CMK (cell line): Measurements from ENCODE around the gene FAM222B.
A peak's percentile ranks its signal among the peaks of the same experiment; 100 is the strongest.
"Not testable (repeated sequence)": the region's sequence is repeated elsewhere in the genome, so short reads cannot be mapped to it uniquely, and the experiment has no call there.

Source experiments
- DNase-seq: peaks from one replicate; pipeline ENCODE4 v3.0.0-alpha.2; 2010; ENCODE audit warnings: low read depth

FAM222B gene

GRCh38 chr17:28841901-28842281, 699 bp downstream of the FAM222B start:
- no peak for DNase-seq

GRCh38 chr17:28839221-28839620, 3.4 kb downstream of the FAM222B start:
- no peak for DNase-seq

GRCh38 chr17:28836541-28836940, 6.0 kb downstream of the FAM222B start:
- not testable (repeated sequence) for DNase-seq

DNA sequence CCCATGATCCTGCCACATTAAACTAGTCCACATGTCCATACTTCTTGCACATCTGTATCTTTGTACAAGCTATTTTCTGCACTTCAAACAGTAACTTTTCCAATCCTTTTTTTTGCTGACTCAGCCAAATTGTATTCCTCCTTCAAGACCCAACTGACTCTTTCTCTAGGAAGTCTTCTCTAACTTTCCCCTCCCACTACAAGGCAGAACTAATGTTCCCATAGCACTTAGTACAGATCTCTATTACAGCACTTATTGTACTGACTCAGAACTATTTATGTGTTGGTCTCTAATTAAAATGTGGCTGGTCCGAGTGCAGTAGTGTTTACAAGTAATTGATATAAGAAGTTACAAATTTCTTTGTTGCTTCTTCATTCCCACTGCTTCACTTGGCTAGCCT, 8.2 kb downstream of the FAM222B start:
- no peak for DNase-seq

DNA sequence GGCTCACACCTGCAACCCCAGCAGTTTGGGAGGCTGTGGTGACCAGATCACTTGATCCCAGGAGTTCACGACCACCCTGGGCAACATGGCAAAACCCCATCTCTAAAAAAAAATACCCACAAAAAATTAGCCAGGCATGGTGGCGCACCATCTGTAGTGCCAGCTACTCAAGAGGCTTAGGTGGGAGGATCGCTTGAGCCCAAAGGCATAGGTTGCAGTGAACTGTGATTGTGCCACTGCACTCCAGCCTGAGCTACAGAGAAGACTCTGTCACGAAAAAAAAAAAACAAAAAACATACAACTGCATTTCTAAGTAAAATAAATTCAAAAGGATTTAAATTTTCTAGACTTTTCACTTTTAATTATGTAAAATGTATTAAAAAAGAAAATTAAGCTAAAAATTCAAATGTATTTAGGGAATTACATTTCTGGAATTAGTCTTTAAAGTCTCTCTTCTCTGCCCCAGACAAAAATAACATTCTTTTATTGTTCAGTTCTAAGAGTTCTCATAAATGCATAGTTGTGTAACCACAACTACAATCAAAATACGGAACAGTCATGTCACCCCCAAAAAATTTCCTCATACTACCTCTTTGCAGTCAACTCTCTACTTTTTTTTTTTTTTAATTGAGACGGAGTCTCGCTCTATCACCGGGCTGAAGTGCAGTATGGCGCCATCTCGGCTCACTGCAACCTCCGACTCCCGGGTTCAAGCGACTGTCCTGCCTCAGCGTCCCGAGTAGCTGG, 14.1 kb downstream of the FAM222B start:
- DNase-seq = no peak

GRCh38 chr17:28827672-28828071, 14.9 kb downstream of the FAM222B start:
- no peak for DNase-seq

DNA sequence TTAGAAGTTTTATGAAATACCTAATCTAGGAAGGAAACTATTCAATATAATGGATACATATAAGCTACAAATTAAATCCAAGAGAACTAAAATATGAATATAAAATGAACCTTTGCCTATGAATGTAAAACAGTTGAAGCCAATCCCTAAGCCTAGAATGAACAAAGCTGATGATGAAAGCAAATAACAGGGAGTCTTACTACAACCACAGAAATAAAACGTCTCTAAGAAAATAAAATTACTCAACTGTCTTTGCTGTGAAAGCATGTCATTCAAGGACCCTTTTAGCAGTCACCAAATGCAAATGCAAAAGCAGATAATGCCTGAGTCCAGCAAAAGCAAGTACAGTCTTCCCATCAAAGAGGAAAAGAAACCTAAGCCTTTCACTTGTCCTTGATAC, 23.0 kb downstream of the FAM222B start:
- no peak for DNase-seq

DNA sequence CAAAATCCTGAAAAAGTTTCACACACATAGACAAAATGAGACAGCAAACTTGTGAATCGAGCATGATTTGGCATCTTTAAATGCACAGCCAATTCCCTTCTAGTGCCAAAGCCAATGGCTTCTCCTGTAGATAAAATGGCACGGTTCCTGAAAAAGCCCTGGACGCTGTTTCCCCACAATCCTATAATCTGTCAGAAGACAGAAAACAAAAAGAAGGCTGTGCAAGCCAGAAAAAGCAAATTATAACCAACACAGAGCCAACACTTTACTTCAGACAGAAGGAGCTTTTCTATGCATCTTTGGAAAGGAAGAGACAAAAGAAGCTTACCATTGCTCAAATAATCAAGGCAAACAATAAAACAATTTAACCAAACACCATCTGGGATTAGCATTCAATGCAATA, 23.8 kb downstream of the FAM222B start:
- DNase-seq = no peak

DNA sequence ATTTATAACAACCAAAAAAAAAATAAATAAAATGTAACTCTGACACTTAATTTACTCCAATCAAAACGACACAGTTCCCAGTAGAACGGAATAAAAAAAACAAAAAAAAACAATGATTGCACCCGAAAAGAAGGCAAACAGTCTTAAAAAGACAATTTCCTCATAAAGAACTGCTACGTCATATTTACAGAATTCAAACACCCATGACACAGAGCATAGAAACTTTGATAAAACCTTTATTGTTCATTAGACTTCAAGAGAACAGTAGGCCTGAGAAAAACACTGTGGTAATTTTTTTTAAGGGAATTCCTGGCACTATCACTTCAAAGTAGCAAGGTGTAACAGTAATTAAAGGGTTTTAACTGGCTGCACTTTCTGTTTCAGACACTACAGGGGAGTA, 26.1 kb downstream of the FAM222B start:
- DNase-seq = no peak

DNA sequence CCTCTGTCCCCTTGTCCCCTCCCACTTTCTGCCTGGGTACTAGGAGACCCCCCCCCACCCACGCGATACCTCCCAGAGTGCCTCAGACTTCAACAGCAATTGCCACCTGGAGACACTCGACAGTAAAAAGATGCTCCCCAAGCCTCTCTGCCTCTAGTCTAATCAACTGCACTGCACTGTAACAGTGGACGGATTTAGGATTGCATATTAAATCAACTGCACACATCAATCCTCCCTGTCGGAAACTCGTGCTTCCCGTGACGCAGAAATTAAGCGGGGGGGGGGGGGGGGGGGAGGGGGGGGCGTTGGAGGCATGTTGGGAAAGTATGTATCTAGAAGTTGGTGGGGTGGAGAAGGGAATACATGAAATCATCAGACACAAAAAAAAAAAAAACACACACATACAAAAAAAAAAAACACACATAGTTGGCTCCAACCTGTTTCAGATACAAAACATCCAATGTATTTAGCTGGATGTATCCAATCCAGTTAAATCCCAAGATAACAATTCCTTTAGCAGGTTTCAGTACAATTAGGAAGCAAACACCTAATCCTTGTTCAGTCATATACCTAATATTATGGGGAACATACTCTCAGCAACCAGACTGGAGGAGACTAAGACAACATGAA, 29.7 kb downstream of the FAM222B start:
- no peak for DNase-seq

GRCh38 chr17:28812091-28812747, 30.4 kb downstream of the FAM222B start:
- DNase-seq = peak; percentile 88

DNA sequence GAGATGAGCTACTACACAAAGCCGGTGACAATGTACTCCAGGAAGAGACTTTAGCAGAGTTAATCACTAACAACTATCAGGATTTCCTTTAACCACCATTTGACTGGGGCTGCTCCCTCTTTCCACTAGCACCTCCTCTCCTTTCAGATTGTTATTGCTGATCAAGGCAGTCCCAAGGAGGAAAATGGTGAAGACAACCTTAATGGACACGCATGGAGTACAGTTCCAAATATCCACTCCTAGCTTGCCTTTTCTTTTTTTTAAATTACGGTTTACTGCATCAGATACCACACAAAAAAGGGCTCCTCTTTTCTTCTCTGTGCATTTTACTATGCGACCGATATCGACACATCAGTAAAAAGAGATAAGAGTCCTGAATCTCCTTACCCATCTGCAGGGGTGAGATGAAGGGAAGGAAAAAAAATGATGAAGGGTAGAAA, 30.9 kb downstream of the FAM222B start:
- peak; percentile 18 for DNase-seq

DNA sequence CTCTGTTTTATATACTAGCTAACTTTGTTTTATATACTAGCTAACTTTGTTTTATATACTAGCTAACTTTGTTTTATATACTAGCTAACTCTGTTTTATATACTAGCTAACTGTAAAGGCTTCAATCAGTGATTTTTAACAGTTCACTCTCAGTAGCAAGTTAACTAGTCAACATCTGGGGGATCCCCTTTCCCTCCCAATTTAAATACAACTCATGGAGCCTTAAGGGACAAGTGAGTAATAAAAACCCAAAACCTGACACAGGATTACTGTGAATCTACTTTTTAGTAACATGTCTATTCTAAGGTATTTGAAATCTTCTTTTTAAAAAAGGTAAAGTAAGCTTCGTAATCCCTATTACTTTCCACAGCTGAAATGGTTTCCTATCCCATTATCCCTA, 32.2 kb downstream of the FAM222B start:
- no peak for DNase-seq

DNA sequence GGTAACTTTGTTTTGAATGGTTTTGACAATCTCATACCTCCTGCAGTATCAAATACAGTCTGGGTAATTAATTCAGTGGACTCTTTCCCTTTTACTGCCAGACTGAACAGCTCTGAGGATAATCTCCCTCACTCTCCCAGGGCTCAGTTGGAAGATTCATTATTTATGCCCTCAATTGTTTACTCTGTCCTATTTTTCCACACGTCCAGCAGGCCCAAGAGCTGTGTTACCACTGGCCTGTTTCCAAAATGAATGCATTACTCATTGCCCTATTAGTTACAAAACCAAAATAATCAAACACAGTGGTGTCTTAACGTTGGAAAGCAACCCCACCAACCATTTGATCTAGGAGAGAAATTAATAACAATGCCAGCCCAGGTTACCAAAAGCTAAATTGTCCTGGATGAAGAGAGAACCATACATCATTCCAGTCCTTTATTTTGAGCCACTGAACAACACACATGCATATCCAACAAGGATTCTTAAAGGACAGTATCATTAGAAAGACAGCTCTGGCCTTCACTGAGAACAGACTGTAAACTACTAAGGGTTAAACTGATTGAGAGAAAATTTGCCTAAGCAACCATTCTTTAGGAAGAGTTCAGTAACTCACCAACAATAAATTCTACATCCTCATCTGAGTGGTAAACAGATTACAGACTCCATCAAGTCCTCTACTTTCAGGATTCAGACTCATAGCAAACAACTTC, 34.5 kb downstream of the FAM222B start:
- no peak for DNase-seq

DNA sequence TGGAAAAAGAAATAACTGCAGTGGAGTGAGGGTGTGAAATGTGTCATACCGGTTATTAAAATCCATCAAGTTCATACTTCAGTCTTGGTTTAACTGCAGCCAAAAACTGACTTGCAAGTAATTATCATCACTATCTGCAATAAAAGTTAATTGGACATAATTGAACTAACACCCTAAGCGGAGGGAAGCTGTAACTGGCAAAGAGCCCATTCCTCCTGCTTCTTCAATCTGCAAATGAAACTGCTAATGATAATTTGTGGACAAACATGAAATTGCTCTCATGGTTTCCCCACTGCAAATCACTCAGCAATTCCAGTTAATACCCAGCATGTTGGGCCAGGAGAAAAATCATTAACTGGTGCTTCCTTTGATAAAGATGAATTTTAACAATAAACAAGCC, 46.5 kb downstream of the FAM222B start:
- no peak for DNase-seq

DNA sequence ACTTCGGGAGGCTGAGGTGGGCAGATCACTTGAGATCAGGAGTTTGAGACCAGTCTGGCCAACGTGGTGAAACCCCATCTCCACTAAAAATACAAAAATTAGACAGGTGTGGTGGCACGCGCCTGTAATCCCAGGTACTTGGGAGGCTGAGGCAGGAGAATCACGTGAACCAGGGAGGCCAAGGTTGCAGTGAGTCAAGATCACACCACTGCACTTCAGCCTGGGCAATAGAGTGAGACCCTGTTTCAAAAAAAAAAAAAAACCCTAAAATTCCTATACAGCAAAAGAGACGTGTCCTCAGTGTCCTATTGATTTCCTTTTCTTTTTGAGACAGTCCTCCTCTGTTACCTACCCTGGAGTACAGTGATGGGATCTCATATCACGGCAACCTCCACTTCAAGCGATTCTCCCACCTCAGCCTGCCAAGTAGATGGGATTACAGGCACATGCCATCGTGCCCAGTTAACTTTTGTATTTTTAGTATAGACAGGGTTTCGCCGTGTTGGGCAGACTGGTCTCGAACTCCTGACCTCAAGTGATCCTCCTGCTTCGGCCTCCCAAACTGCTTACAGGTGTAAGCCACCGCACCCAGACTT, 47.6 kb downstream of the FAM222B start:
- not testable (repeated sequence) for DNase-seq

DNA sequence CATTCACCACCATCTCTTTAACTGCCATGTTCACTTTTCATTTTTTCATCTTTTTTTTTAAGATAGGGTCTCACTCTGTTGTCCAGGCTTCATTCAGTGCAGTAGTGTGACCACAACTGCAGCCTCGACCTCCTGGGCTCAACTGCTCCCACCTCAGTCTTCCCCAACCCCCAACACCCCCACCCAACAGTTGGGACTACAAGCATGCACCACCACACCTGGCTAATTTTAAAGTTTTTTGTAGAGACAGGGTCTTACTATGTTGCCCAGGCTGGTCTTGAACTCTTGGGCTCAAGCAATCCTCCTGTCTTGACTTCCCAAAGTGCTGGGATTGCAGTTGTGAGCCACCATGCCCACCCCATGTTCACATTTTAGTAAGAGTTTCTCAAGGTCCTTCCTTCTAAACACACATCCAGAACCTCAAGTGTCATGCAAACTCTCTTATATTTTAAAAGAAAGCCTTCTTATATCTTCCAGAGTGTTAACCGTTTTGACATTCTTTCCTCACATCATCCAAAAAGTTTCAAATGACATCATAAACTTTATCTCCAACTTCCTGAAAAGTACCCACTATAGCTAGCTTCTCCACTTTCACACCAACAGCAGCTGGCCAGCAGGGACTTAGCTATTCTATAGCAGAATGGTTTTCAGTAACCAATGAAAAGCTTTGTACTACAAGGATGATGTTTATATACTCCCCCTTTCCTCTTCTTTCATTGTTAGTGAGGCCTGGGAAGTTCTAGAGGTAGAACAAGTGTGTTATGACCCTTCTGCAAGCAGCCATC, 49.5 kb downstream of the FAM222B start:
- DNase-seq = no peak

- no peak for DNase-seq
These were observed 54.5 kb downstream of the FAM222B start for GRCh38 chr17:28788100-28788499.

- no peak for DNase-seq
These were observed 59.4 kb downstream of the FAM222B start for GRCh38 chr17:28783161-28783560.

- DNase-seq = not testable (repeated sequence)
These were observed 63.0 kb downstream of the FAM222B start for GRCh38 chr17:28779601-28780000.

DNA sequence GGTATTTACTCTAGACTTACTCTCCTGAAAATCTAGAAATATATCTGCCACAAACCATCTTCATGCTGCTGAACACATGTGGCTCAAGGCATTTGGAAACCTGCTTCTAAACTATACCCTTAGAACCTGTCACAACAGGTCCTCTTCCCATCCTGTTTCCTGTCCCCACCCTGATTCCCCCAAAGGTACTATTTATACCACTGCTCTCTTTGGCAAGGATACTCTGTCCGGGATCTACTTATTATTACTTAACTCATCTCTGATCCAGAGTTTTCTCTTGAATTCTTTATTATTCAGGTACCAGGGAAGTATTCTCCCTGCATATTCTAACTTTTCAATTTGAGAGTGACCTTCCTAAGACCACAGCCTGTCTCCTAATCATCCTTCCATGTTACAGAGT, 65.4 kb downstream of the FAM222B start:
- no peak for DNase-seq
